T-helper 2 cell treated with Interferon-gamma antibody and Interleukin-4, amounts not matched to agents 5 μg/mL and 100 μg/mL, for 36 hours (primary cell): ENCODE measurements around the gene KAT7.
"Not testable (repeated sequence)": the region's sequence is repeated elsewhere in the genome, so short reads cannot be mapped to it uniquely, and the experiment has no call there.

Experiments used
- DNase-seq: peaks from one replicate; pipeline ENCODE4 v3.0.0; 2021; ENCODE audit warnings: low spot score
- H3K27ac Mint-ChIP-seq: one replicate; pipeline ENCODE4 v1.8.0; 2021; ENCODE audit warnings: mild to moderate bottlenecking, mixed read lengths
- H3K27me3 Mint-ChIP-seq: one replicate; pipeline ENCODE4 v1.8.0; 2021; ENCODE audit warnings: low read depth, mixed read lengths
- H3K36me3 Mint-ChIP-seq: one replicate; pipeline ENCODE4 v1.8.0; 2021; ENCODE audit warnings: low read depth, mixed read lengths
- H3K4me1 Mint-ChIP-seq: one replicate; pipeline ENCODE4 v1.8.0; 2021; ENCODE audit warnings: low read depth, mixed read lengths
- H3K4me3 Mint-ChIP-seq: one replicate; pipeline ENCODE4 v1.8.0; 2022; ENCODE audit warnings: mild to moderate bottlenecking, moderate library complexity, mixed read lengths
- H3K9me3 Mint-ChIP-seq: one replicate; pipeline ENCODE4 v1.8.0; 2021; ENCODE audit warnings: mixed read lengths

The KAT7 gene

GRCh38 chr17:49798738-49799137 lies 10.3 kb downstream of the KAT7 start:
- Mint-ChIP-seq H3K27ac (no peak overlapping the region), H3K4me1 (peaks cover 25% of the 10 kb centered on the region), H3K27me3 (no peaks in the 10 kb centered on the region), H3K36me3 (peaks cover 52% of the 10 kb centered on the region), H3K9me3 (no peaks in the 10 kb centered on the region), H3K4me3 (no peak overlapping the region)
- DNase-seq, result no peak

- H3K4me1 Mint-ChIP-seq, result peaks cover 7% of the 10 kb centered on the region
- no peaks in the 10 kb centered on the region for H3K9me3 Mint-ChIP-seq
- H3K4me3 Mint-ChIP-seq, result no peak overlapping the region
- H3K27ac Mint-ChIP-seq, result no peak overlapping the region
- no peak for DNase-seq
- peaks cover 54% of the 10 kb centered on the region for H3K36me3 Mint-ChIP-seq
- no peaks in the 10 kb centered on the region for H3K27me3 Mint-ChIP-seq
Measured at GRCh38 chr17:49809056-49809455, 20.6 kb downstream of the KAT7 start.

GRCh38 chr17:49814781-49815529 lies 26.5 kb downstream of the KAT7 start:
- H3K36me3 Mint-ChIP-seq, result peaks cover 59% of the 10 kb centered on the region
- no peak overlapping the region for H3K4me3 Mint-ChIP-seq
- peaks cover 40% of the 10 kb centered on the region for H3K4me1 Mint-ChIP-seq
- DNase-seq, result no peak
- no peaks in the 10 kb centered on the region for H3K9me3 Mint-ChIP-seq
- no peak overlapping the region for H3K27ac Mint-ChIP-seq
- no peaks in the 10 kb centered on the region for H3K27me3 Mint-ChIP-seq

- no peaks in the 10 kb centered on the region for H3K9me3 Mint-ChIP-seq
- H3K27me3 Mint-ChIP-seq, result no peaks in the 10 kb centered on the region
- peaks cover 40% of the 10 kb centered on the region for H3K4me1 Mint-ChIP-seq
- H3K27ac Mint-ChIP-seq, result peak overlapping the region; percentile 3
- peaks cover 59% of the 10 kb centered on the region for H3K36me3 Mint-ChIP-seq
- H3K4me3 Mint-ChIP-seq, result no peak overlapping the region
- no peak for DNase-seq
Measured at GRCh38 chr17:49815761-49816281, 27.3 kb downstream of the KAT7 start.

- DNase-seq, result peak; percentile 15
- Mint-ChIP-seq H3K27me3 (no peaks in the 10 kb centered on the region), H3K36me3 (peaks cover 69% of the 10 kb centered on the region), H3K4me1 (peaks cover 46% of the 10 kb centered on the region), H3K9me3 (no peaks in the 10 kb centered on the region), H3K27ac (peak overlapping the region; percentile 92), H3K4me3 (peak overlapping the region; percentile 70)
Measured at GRCh38 chr17:49817993-49818392, 29.5 kb downstream of the KAT7 start.

- H3K4me1 Mint-ChIP-seq, result peaks cover 44% of the 10 kb centered on the region
Measured at GRCh38 chr17:49819138-49819537, 30.7 kb downstream of the KAT7 start.

GRCh38 chr17:49819651-49820050 lies 31.2 kb downstream of the KAT7 start:
- H3K9me3 Mint-ChIP-seq, result no peaks in the 10 kb centered on the region
- peaks cover 67% of the 10 kb centered on the region for H3K36me3 Mint-ChIP-seq
- H3K27me3 Mint-ChIP-seq, result no peaks in the 10 kb centered on the region
- H3K4me1 Mint-ChIP-seq, result peaks cover 42% of the 10 kb centered on the region
- no peak overlapping the region for H3K4me3 Mint-ChIP-seq
- no peak overlapping the region for H3K27ac Mint-ChIP-seq
- DNase-seq, result no peak

More at GRCh38 chr17:49819138-49819537, 30.7 kb downstream of the KAT7 start:
- H3K9me3 Mint-ChIP-seq, result no peaks in the 10 kb centered on the region
- DNase-seq, result no peak
- no peaks in the 10 kb centered on the region for H3K27me3 Mint-ChIP-seq
- H3K36me3 Mint-ChIP-seq, result peaks cover 72% of the 10 kb centered on the region
- no peak overlapping the region for H3K4me3 Mint-ChIP-seq
- H3K27ac Mint-ChIP-seq, result peak overlapping the region; percentile 77

- Mint-ChIP-seq H3K4me1 (peaks cover 37% of the 10 kb centered on the region), H3K27ac (no peak overlapping the region), H3K36me3 (peaks cover 67% of the 10 kb centered on the region), H3K4me3 (no peak overlapping the region), H3K27me3 (no peaks in the 10 kb centered on the region), H3K9me3 (no peaks in the 10 kb centered on the region)
- no peak for DNase-seq
Measured at GRCh38 chr17:49820773-49821172, 32.3 kb downstream of the KAT7 start.

- DNase-seq, result no peak
- Mint-ChIP-seq H3K4me1 (peaks cover 32% of the 10 kb centered on the region), H3K4me3 (no peak overlapping the region), H3K27ac (no peak overlapping the region), H3K9me3 (no peaks in the 10 kb centered on the region), H3K27me3 (no peaks in the 10 kb centered on the region), H3K36me3 (peaks cover 69% of the 10 kb centered on the region)
Measured at GRCh38 chr17:49821466-49821865, 33.0 kb downstream of the KAT7 start.

- Mint-ChIP-seq H3K36me3 (peaks cover 65% of the 10 kb centered on the region), H3K9me3 (no peaks in the 10 kb centered on the region), H3K27ac (no peak overlapping the region), H3K4me1 (peaks cover 28% of the 10 kb centered on the region), H3K4me3 (no peak overlapping the region), H3K27me3 (no peaks in the 10 kb centered on the region)
- DNase-seq, result no peak
Measured at GRCh38 chr17:49821916-49822315, 33.4 kb downstream of the KAT7 start.

GRCh38 chr17:49822829-49823228 lies 34.3 kb downstream of the KAT7 start:
- Mint-ChIP-seq H3K4me3 (no peak overlapping the region), H3K27ac (no peak overlapping the region), H3K9me3 (no peaks in the 10 kb centered on the region)

GRCh38 chr17:49823614-49824013 lies 35.1 kb downstream of the KAT7 start:
- H3K4me3 Mint-ChIP-seq, result no peak overlapping the region
- H3K9me3 Mint-ChIP-seq, result no peaks in the 10 kb centered on the region
- H3K4me1 Mint-ChIP-seq, result peaks cover 13% of the 10 kb centered on the region
- no peak for DNase-seq
- H3K27ac Mint-ChIP-seq, result no peak overlapping the region
- H3K36me3 Mint-ChIP-seq, result peaks cover 64% of the 10 kb centered on the region
- no peaks in the 10 kb centered on the region for H3K27me3 Mint-ChIP-seq

More at GRCh38 chr17:49822829-49823228, 34.3 kb downstream of the KAT7 start:
- DNase-seq, result no peak
- Mint-ChIP-seq H3K27me3 (no peaks in the 10 kb centered on the region), H3K4me1 (peaks cover 20% of the 10 kb centered on the region), H3K36me3 (peaks cover 64% of the 10 kb centered on the region)

GRCh38 chr17:49825645-49826044 lies 37.2 kb downstream of the KAT7 start:
- peaks cover 8% of the 10 kb centered on the region for H3K4me1 Mint-ChIP-seq
- no peaks in the 10 kb centered on the region for H3K9me3 Mint-ChIP-seq
- H3K4me3 Mint-ChIP-seq, result no peak overlapping the region
- H3K36me3 Mint-ChIP-seq, result peaks cover 62% of the 10 kb centered on the region
- no peak for DNase-seq
- H3K27me3 Mint-ChIP-seq, result no peaks in the 10 kb centered on the region
- H3K27ac Mint-ChIP-seq, result no peak overlapping the region

- peaks cover 41% of the 10 kb centered on the region for H3K36me3 Mint-ChIP-seq
- H3K4me1 Mint-ChIP-seq, DNase-seq, H3K9me3 Mint-ChIP-seq, H3K27me3 Mint-ChIP-seq, H3K27ac Mint-ChIP-seq, H3K4me3 Mint-ChIP-seq: not testable (repeated sequence)
Measured at GRCh38 chr17:49828325-49828724, 39.8 kb downstream of the KAT7 start.

- no peaks in the 10 kb centered on the region for H3K4me1 Mint-ChIP-seq
- H3K27me3 Mint-ChIP-seq, result no peaks in the 10 kb centered on the region
- H3K27ac Mint-ChIP-seq, result no peak overlapping the region
- DNase-seq, result no peak
- no peaks in the 10 kb centered on the region for H3K9me3 Mint-ChIP-seq
- H3K4me3 Mint-ChIP-seq, result no peak overlapping the region
- peaks cover 41% of the 10 kb centered on the region for H3K36me3 Mint-ChIP-seq
Measured at GRCh38 chr17:49829026-49829425, 40.5 kb downstream of the KAT7 start.
